Kidney epithelial cell (primary cell): ENCODE data around the gene UMPS. TPM values are rescaled to one million over a fixed set of nuclear protein-coding genes. Genes with fewer than 3 reads are reported as not detected.

Experiments
- DNase-seq: peaks from one replicate; pipeline ENCODE4 v3.0.0-alpha.2; 2010; ENCODE audit warnings: low read depth
- H3K27me3 ChIP-seq: 2 replicates; pipeline ENCODE4 v1.6.0; 2011; ENCODE audit warnings: low read length; ENCODE audit not compliant: control insufficient read depth, insufficient read depth
- H3K36me3 ChIP-seq: 2 replicates; pipeline ENCODE4 v1.5.1; 2011; ENCODE audit warnings: low read length; ENCODE audit not compliant: control insufficient read depth, insufficient read depth
- H3K4me3 ChIP-seq: 2 replicates; pipeline ENCODE4 v1.5.1; 2011; ENCODE audit warnings: low read depth, mild to moderate bottlenecking, control low read depth, low read length
- total RNA-seq: library from RNA; depleted of rRNA; stranded (reverse); fragments of >200 nt; gene quantifications from 2 replicates; pipeline ENCODE4 v1.2.3, GENCODE V29; 2015
- TF ChIP-seq, protein P1 (sequence below): IDR thresholded peaks from 2 replicates; pipeline ENCODE4 v1.5.1; 2011; ENCODE audit warnings: mild to moderate bottlenecking, moderate library complexity, low read length, control low read depth, inconsistent platforms; ENCODE audit not compliant: insufficient read depth, poor library complexity, severe bottlenecking

UMPS gene
- total RNA-seq, 1 donor from 2014 or later, result 36.0 TPM

DNA sequence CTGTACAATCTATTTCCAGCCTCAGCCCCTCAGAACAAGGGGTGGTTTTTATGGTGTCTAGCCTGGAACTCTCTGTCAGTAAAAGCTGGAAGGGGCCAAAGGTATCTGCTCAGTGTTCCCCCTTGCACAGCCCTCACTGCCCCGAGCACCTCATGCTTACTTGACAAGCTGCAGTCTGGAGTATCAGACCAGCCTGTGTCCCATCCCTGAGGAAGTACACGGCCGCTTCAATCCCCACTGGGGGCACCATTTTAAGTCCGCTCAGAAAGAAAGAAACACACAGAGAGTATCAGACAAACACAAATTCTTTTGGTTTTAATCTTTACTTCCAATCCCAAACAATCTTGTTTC, 32.4 kb downstream of the UMPS start:
- Histone ChIP-seq H3K4me3 (no peak overlapping the region), H3K36me3 (peaks cover 2% of the 10 kb centered on the region), H3K27me3 (no peaks in the 10 kb centered on the region)
- DNase-seq, result no peak
- TF ChIP-seq, protein P1, sequence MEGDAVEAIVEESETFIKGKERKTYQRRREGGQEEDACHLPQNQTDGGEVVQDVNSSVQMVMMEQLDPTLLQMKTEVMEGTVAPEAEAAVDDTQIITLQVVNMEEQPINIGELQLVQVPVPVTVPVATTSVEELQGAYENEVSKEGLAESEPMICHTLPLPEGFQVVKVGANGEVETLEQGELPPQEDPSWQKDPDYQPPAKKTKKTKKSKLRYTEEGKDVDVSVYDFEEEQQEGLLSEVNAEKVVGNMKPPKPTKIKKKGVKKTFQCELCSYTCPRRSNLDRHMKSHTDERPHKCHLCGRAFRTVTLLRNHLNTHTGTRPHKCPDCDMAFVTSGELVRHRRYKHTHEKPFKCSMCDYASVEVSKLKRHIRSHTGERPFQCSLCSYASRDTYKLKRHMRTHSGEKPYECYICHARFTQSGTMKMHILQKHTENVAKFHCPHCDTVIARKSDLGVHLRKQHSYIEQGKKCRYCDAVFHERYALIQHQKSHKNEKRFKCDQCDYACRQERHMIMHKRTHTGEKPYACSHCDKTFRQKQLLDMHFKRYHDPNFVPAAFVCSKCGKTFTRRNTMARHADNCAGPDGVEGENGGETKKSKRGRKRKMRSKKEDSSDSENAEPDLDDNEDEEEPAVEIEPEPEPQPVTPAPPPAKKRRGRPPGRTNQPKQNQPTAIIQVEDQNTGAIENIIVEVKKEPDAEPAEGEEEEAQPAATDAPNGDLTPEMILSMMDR, result no peak

DNA sequence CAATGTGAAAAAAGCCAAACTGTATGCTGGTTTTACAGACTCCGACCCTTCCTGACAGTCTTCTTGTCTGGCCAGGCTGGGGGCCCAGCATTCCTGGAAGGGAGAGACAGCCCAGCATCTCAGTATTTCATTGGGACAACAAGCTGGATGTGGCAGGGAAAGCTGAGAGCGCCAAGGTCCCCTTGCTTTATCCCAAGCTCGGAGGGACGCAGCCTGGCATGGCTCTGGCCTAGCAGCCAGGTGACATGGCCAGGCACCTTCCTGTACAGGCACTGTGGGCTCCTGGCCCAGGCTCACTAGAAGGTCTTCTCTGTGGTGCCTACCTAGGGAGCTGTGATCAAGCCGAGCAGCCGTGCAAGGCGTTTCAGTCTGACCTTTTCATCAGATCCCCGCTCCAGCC, 33.0 kb downstream of the UMPS start:
- no peaks in the 10 kb centered on the region for H3K27me3 ChIP-seq
- peaks cover 2% of the 10 kb centered on the region for H3K36me3 ChIP-seq
- no peak for DNase-seq
- no peak overlapping the region for H3K4me3 ChIP-seq
- TF ChIP-seq, protein P1, result no peak

DNA sequence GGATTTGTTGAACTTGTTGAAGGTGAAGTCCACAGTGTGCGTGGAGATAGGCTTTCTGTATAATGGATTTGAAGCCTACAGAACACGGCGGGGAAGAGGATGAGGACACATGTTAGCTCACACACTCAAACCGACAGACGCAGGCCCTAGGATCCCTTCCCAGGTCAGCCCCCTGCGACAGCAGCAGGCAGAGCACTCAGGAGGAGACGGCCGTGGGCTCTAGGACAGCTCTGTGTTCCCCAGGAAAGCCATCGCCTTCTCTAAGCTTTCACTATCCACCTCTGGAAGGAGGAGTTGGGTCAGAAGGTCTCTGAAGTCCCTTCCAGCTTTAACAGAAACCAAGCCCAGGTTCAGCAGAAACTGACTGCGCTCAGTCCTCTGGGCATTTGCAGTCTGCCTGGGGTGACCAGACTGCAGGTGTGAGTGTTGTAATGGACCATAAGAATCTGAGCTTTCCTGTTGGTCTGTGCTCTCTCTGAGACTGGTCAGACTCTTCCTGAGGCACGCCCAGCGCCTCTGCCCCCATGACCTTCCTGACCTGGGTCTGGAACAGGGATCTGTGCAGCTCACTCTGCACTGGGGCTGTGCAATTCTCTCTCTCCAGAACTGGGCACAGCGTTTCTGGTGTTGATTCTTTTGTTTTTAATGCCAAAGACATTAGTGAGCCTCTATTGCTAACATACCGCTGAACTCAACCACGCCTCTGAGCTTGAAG, 33.5 kb downstream of the UMPS start:
- peaks cover 2% of the 10 kb centered on the region for H3K36me3 ChIP-seq
- no peak overlapping the region for H3K4me3 ChIP-seq

DNA sequence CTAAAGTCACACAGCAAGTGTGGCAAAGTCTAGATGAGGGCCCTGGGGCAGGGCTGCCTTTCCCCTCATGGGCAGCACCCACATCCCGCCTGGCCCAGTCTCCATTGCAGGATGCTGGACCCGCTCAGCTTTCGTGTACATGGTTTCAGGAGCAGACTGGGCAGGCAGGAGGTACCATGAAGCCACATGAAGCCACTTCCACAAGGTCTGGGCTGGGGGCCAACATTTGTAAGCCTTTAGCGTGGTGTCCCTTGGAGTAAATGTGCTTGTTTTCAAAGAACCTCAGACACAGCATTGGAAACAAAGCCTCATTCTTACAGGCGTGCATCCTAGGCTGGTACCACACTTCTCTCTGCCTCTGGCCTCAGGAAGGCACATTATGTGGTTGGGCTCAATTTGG, 34.5 kb downstream of the UMPS start:
- Histone ChIP-seq H3K4me3 (no peak overlapping the region), H3K27me3 (no peaks in the 10 kb centered on the region), H3K36me3 (peaks cover 2% of the 10 kb centered on the region)
- DNase-seq, result no peak
- TF ChIP-seq, protein P1, result no peak

More for the DNA sequence above, 33.5 kb downstream of the UMPS start:
- no peaks in the 10 kb centered on the region for H3K27me3 ChIP-seq
- TF ChIP-seq, protein P1, result no peak
- no peak for DNase-seq

DNA sequence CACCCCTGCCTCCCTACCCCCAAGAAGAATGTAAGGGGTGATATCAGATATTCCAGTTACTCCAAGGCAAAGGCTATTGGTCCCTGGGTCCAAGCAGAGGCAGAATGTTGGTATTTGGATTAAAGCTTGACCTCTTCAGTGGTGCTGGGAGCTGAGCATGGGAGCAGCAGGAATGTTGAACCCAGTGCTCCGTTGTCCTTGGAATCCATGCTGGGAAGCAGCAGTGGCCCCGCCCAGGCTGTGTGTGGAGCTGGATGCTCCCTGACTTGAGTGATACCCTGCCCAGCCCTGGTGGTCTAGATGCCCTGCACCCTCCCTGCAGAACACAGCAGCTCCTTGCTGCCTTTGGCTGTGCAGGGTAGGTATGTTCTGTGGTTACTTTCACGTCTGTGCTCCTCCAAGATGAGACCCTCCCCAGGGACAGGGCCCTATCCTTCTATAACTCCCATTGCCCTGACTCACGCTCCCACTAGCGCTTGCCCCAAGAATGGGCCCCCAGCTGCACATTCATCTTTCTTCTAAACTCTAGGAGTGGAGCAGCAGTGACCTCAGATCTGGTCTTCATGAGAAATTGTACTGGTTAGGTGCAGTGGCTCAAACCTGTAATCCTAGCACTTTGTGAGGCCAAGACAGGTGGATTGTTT, 35.1 kb downstream of the UMPS start:
- TF ChIP-seq, protein P1, result no peak
- no peak for DNase-seq
- H3K36me3 ChIP-seq, result peaks cover 2% of the 10 kb centered on the region
- H3K27me3 ChIP-seq, result no peaks in the 10 kb centered on the region
- no peak overlapping the region for H3K4me3 ChIP-seq
